ENCODE results near the gene TMEM53. TPM values are rescaled to one million over a fixed set of nuclear protein-coding genes. Genes with fewer than 3 reads are reported as not detected.

The TMEM53 gene
- total RNA-seq, 1 donor from 2014 or later, result 7.9 TPM

- H3K4me1 ChIP-seq, result peaks cover 12% of the 10 kb centered on the region
- no peaks in the 10 kb centered on the region for H3K27me3 ChIP-seq
- TF ChIP-seq POLR2A (IDR thresholded peaks at IDR 0.05) (no peak), POLR2AphosphoS5 (IDR thresholded peaks at IDR 0.05; ENCODE audit: insufficient read depth in 1 of 2, low read depth in 1 of 2) (no peak), CTCF (IDR thresholded peaks at IDR 0.05) (no peak)
- H3K36me3 ChIP-seq, result no peaks in the 10 kb centered on the region
- no peak for DNase-seq (ENCODE audit: extremely low spot score in 2 of 2)
- no peaks in the 10 kb centered on the region for H3K9me3 ChIP-seq
- H3K4me3 ChIP-seq, result peak overlapping the region; percentile 37 to 43
- intact Hi-C loops (cut with DNase I), result no loop called here
- H3K27ac ChIP-seq, result no peak overlapping the region
These were observed 57.1 kb downstream of the TMEM53 start for GRCh38 chr1:44616991-44617702.

- Histone ChIP-seq H3K4me3 (peak overlapping the region in 1 of 2 donors; percentile 43), H3K27me3 (no peaks in the 10 kb centered on the region)
- intact Hi-C loops (cut with DNase I), result no loop called here
These were observed 57.8 kb downstream of the TMEM53 start for GRCh38 chr1:44616284-44616990.

GRCh38 chr1:44613941-44614340, 60.3 kb downstream of the TMEM53 start:
- DNase-seq (ENCODE audit: extremely low spot score in 2 of 2), result no peak
- Histone ChIP-seq H3K4me1 (peaks cover 12% of the 10 kb centered on the region), H3K27me3 (no peaks in the 10 kb centered on the region), H3K9me3 (no peaks in the 10 kb centered on the region), H3K36me3 (no peaks in the 10 kb centered on the region), H3K4me3 (no peak overlapping the region), H3K27ac (no peak overlapping the region)
- TF ChIP-seq POLR2AphosphoS5 (IDR thresholded peaks at IDR 0.05; ENCODE audit: insufficient read depth in 1 of 2, low read depth in 1 of 2), result no peak
- no peak for TF ChIP-seq CTCF (IDR thresholded peaks at IDR 0.05)
- TF ChIP-seq POLR2A (IDR thresholded peaks at IDR 0.05), result no peak
- intact Hi-C loops (cut with DNase I), result loop anchor here (5.0 kb wide), 1 partner anchor 38 kb away; no protein-coding TSS in a partner anchor

More at GRCh38 chr1:44616284-44616990, 57.8 kb downstream of the TMEM53 start:
- Histone ChIP-seq H3K4me1 (peaks cover 12% of the 10 kb centered on the region), H3K27ac (no peak overlapping the region), H3K36me3 (no peaks in the 10 kb centered on the region), H3K9me3 (no peaks in the 10 kb centered on the region)
- DNase-seq (ENCODE audit: extremely low spot score in 2 of 2), result no peak
- TF ChIP-seq POLR2A (IDR thresholded peaks at IDR 0.05) (no peak), CTCF (IDR thresholded peaks at IDR 0.05) (no peak), POLR2AphosphoS5 (IDR thresholded peaks at IDR 0.05; ENCODE audit: insufficient read depth in 1 of 2, low read depth in 1 of 2) (no peak)

GRCh38 chr1:44611866-44612265, 62.4 kb downstream of the TMEM53 start:
- no peaks in the 10 kb centered on the region for H3K36me3 ChIP-seq
- H3K27ac ChIP-seq, result no peak overlapping the region

More at GRCh38 chr1:44611866-44612265, 62.4 kb downstream of the TMEM53 start:
- DNase-seq (ENCODE audit: extremely low spot score in 2 of 2), result no peak
- Histone ChIP-seq H3K4me1 (peaks cover 2% of the 10 kb centered on the region), H3K4me3 (no peak overlapping the region), H3K27me3 (no peaks in the 10 kb centered on the region), H3K9me3 (no peaks in the 10 kb centered on the region)
- no peak for TF ChIP-seq POLR2A (IDR thresholded peaks at IDR 0.05)
- no peak for TF ChIP-seq CTCF (IDR thresholded peaks at IDR 0.05)
- TF ChIP-seq POLR2AphosphoS5 (IDR thresholded peaks at IDR 0.05; ENCODE audit: insufficient read depth in 1 of 2, low read depth in 1 of 2), result no peak
- intact Hi-C loops (cut with DNase I), result loop anchor here (5.0 kb wide), 1 partner anchor 40 kb away; no protein-coding TSS in a partner anchor

Data from vagina (tissue), 2 donors.